ENCODE measurements around the gene BNIPL.
A peak's percentile ranks its signal among the peaks of the same experiment; 100 is the strongest.

The BNIPL gene

GRCh38 chr1:151059109-151060006, 23.0 kb downstream of the BNIPL start, which contains the start of gene CDC42SE1:
Gene CDC42SE1 (minus strand): TSS chr1:151059622. CDS start chr1:151055730, 3,892 bp downstream.
- peak; percentile 85 for DNase-seq

GRCh38 chr1:151060007-151060656, 23.7 kb downstream of the BNIPL start, which contains the start of gene MLLT11:
Gene MLLT11 (plus strand): TSS chr1:151060397. CDS start chr1:151067225, 6,828 bp downstream.
- DNase-seq = no peak

- DNase-seq = no peak
Measured at GRCh38 chr1:151060657-151061421, 24.5 kb downstream of the BNIPL start.

GRCh38 chr1:151061704-151062103, 25.3 kb downstream of the BNIPL start:
- DNase-seq = no peak

GRCh38 chr1:151062741-151063371, 26.5 kb downstream of the BNIPL start:
- DNase-seq = no peak

- DNase-seq = no peak
Measured at GRCh38 chr1:151065089-151065645, 28.8 kb downstream of the BNIPL start.

- no peak for DNase-seq
Measured at GRCh38 chr1:151067185-151067584, 30.8 kb downstream of the BNIPL start.

- DNase-seq = no peak
Measured at GRCh38 chr1:151069103-151069486, 32.7 kb downstream of the BNIPL start.

- DNase-seq = peak; percentile 95
Measured at GRCh38 chr1:151070474-151071276, 34.3 kb downstream of the BNIPL start, which contains the start of gene GABPB2. Gene GABPB2 (plus strand): TSS chr1:151070761. CDS start chr1:151088190, 17,429 bp downstream.

- no peak for DNase-seq
Measured at GRCh38 chr1:151072224-151072623, 35.8 kb downstream of the BNIPL start.

- no peak for DNase-seq
Measured at GRCh38 chr1:151085953-151086559, 49.7 kb downstream of the BNIPL start.
